ENCODE measurements around the gene RHBDD3. TPM values are rescaled to one million over a fixed set of nuclear protein-coding genes. Genes with fewer than 3 reads are reported as not detected.

The RHBDD3 gene
- total and polyA plus RNA-seq, 9 of the 15 experiments (the other 6 are each of a cell fraction or from before 2014, with no cell fraction given), result 0.32 to 35.6 (median 14.0) TPM

DNA sequence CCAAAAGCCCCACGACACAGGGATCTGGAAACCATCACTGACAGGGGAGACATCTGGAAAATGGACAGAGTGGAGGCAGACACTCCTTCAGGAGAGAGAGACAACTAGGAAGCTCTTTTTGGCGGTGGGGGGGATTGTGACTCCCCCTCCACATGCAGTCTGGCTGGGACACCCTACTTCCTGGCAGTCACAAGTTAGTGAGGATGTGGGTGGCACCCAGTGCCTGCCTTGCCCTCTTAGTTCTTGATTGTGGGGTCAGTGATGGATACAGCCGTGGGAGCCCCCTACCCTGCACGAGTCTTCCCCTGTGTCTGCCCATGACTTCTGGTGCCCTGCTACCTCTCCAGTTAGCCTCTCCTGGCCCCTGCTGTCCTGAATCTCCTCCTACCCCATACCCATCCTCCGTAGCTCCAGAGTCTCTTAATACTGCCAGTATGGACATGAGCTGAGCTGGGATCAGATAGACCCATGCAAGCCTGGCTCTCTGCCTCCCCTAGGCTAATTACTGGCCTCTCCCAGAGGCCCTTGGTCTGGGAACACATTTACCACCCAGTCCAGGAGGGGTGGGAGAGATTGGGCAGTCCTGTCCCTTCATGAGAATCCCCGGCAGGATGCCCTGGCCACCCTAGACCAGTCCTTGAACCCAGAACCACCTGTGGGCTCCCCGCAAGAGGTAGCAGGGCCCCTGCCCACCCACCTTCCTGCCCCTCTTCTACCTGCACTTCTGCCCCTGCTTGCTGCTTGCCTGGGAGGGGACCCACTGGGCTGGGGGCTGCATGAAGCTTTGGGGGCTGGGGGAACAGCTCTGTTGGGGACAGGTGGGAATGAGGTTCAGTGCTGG, 22.8 kb downstream of the RHBDD3 start (continued):
- no peak for TF ChIP-seq HMGN3 (IDR thresholded peaks at IDR 0.05; ENCODE audit: borderline replicate concordance, extremely low read depth, insufficient read length, low read depth, low read length)
- TF ChIP-seq HNRNPH1 (optimal IDR thresholded peaks at IDR 0.05; ENCODE audit: low read depth, low read length), result no peak
- no peak for TF ChIP-seq SMARCB1 (IDR thresholded peaks at IDR 0.05; ENCODE audit: insufficient read length, low read depth)
- TF ChIP-seq CBFA2T3 (IDR thresholded peaks at IDR 0.05), result no peak
- TF ChIP-seq HEY1 (CRISPR knock-in tag; IDR thresholded peaks at IDR 0.05; ENCODE audit: borderline replicate concordance), result no peak
- TF ChIP-seq, protein P1, sequence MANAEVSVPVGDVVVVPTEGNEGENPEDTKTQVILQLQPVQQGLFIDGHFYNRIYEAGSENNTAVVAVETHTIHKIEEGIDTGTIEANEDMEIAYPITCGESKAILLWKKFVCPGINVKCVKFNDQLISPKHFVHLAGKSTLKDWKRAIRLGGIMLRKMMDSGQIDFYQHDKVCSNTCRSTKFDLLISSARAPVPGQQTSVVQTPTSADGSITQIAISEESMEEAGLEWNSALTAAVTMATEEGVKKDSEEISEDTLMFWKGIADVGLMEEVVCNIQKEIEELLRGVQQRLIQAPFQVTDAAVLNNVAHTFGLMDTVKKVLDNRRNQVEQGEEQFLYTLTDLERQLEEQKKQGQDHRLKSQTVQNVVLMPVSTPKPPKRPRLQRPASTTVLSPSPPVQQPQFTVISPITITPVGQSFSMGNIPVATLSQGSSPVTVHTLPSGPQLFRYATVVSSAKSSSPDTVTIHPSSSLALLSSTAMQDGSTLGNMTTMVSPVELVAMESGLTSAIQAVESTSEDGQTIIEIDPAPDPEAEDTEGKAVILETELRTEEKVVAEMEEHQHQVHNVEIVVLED (CRISPR knock-in tag; IDR thresholded peaks at IDR 0.05), result no peak
- TF ChIP-seq MEIS2 (IDR thresholded peaks at IDR 0.05; ENCODE audit: partially characterized antibody), result no peak
- no peak for TF ChIP-seq ZNF274 (IDR thresholded peaks at IDR 0.05; ENCODE audit: borderline replicate concordance, low read depth, low read length)
- no peak for TF ChIP-seq ELF1 (tag; IDR thresholded peaks at IDR 0.05)
- no peak for TF ChIP-seq GABPB2 (CRISPR knock-in tag; conservative IDR thresholded peaks at IDR 0.05)
- no peak for TF ChIP-seq MCM5 (IDR thresholded peaks at IDR 0.05; ENCODE audit: low read depth)
- TF ChIP-seq, protein P2, sequence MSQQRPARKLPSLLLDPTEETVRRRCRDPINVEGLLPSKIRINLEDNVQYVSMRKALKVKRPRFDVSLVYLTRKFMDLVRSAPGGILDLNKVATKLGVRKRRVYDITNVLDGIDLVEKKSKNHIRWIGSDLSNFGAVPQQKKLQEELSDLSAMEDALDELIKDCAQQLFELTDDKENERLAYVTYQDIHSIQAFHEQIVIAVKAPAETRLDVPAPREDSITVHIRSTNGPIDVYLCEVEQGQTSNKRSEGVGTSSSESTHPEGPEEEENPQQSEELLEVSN (IDR thresholded peaks at IDR 0.05; ENCODE audit: borderline replicate concordance in 1 of 2, extremely low read depth in 1 of 2, insufficient read depth in 1 of 2, insufficient read length in 1 of 2, low read depth in 1 of 2, low read length in 1 of 2, poor library complexity in 1 of 2, severe bottlenecking in 1 of 2), result no peak

Measured in K562 (cell line).